ENCODE data around the gene TM4SF5. TPM values are rescaled to one million over a fixed set of nuclear protein-coding genes. Genes with fewer than 3 reads are reported as not detected.

The TM4SF5 gene
- polyA plus RNA-seq, 1 donor from 2014 or later = not detected

GRCh38 chr17:4790705-4791088, 19.0 kb downstream of the TM4SF5 start:
- no peaks in the 10 kb centered on the region for H4K20me1 ChIP-seq (ENCODE audit: insufficient read depth)
- TF ChIP-seq MXI1 (conservative IDR thresholded peaks at IDR 0.05; ENCODE audit: poor library complexity, severe bottlenecking) (no peak), RAD21 (conservative IDR thresholded peaks at IDR 0.05) (no peak)
- TF ChIP-seq, protein P1, sequence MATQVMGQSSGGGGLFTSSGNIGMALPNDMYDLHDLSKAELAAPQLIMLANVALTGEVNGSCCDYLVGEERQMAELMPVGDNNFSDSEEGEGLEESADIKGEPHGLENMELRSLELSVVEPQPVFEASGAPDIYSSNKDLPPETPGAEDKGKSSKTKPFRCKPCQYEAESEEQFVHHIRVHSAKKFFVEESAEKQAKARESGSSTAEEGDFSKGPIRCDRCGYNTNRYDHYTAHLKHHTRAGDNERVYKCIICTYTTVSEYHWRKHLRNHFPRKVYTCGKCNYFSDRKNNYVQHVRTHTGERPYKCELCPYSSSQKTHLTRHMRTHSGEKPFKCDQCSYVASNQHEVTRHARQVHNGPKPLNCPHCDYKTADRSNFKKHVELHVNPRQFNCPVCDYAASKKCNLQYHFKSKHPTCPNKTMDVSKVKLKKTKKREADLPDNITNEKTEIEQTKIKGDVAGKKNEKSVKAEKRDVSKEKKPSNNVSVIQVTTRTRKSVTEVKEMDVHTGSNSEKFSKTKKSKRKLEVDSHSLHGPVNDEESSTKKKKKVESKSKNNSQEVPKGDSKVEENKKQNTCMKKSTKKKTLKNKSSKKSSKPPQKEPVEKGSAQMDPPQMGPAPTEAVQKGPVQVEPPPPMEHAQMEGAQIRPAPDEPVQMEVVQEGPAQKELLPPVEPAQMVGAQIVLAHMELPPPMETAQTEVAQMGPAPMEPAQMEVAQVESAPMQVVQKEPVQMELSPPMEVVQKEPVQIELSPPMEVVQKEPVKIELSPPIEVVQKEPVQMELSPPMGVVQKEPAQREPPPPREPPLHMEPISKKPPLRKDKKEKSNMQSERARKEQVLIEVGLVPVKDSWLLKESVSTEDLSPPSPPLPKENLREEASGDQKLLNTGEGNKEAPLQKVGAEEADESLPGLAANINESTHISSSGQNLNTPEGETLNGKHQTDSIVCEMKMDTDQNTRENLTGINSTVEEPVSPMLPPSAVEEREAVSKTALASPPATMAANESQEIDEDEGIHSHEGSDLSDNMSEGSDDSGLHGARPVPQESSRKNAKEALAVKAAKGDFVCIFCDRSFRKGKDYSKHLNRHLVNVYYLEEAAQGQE (IDR thresholded peaks at IDR 0.05; ENCODE audit: borderline replicate concordance) = no peak
- TF ChIP-seq, protein P2, sequence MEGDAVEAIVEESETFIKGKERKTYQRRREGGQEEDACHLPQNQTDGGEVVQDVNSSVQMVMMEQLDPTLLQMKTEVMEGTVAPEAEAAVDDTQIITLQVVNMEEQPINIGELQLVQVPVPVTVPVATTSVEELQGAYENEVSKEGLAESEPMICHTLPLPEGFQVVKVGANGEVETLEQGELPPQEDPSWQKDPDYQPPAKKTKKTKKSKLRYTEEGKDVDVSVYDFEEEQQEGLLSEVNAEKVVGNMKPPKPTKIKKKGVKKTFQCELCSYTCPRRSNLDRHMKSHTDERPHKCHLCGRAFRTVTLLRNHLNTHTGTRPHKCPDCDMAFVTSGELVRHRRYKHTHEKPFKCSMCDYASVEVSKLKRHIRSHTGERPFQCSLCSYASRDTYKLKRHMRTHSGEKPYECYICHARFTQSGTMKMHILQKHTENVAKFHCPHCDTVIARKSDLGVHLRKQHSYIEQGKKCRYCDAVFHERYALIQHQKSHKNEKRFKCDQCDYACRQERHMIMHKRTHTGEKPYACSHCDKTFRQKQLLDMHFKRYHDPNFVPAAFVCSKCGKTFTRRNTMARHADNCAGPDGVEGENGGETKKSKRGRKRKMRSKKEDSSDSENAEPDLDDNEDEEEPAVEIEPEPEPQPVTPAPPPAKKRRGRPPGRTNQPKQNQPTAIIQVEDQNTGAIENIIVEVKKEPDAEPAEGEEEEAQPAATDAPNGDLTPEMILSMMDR (IDR thresholded peaks at IDR 0.05; ENCODE audit: poor library complexity, severe bottlenecking) = no peak
- peak overlapping the region; percentile 89 for H2AFZ ChIP-seq (ENCODE audit: low read depth, low read length)
- peak overlapping the region; percentile 41 for H3K4me2 ChIP-seq (ENCODE audit: low read length)
- H3K9ac ChIP-seq (ENCODE audit: low read length) = peak overlapping the region; percentile 88
- H3K27ac ChIP-seq (ENCODE audit: low read length) = peak overlapping the region; percentile 88
- H3K4me3 ChIP-seq (ENCODE audit: low read length) = peak overlapping the region; percentile 79
- no peaks in the 10 kb centered on the region for H3K27me3 ChIP-seq (ENCODE audit: insufficient read depth, low read depth, low read length)
- H3K9me2 ChIP-seq (ENCODE audit: insufficient read depth, low read length) = no peaks in the 10 kb centered on the region
- H3K36me3 ChIP-seq (ENCODE audit: insufficient read depth, low read length) = no peaks in the 10 kb centered on the region
- no peaks in the 10 kb centered on the region for H3K9me3 ChIP-seq (ENCODE audit: low read length)
- H3F3A ChIP-seq (ENCODE audit: insufficient read depth, low read length, poor library complexity, severe bottlenecking) = peaks cover 9% of the 10 kb centered on the region
- no peaks in the 10 kb centered on the region for H3K79me2 ChIP-seq (replicated peaks; ENCODE audit: insufficient read depth, low read length)

DNA sequence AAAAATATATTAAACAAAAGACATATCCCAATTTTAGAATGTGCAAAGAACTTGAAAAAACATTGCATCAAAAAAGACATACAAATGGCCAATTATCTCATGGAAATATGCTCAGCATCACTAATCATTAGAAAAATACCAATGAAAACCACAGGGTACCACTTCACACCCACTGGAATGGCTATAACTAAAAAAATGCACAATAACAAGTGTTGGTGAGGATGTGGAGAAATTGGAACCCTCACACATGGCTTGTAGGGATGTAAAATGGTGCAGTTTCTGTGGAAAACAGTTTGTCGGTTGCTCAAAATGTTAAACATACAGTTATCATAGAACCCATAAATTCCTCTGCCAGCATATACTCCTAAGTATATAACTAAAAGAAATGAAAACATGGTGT, 23.5 kb downstream of the TM4SF5 start:
- Histone ChIP-seq H3K27ac (ENCODE audit: low read length) (peak overlapping the region; percentile 84), H3K4me2 (ENCODE audit: low read length) (no peak overlapping the region), H2AFZ (ENCODE audit: low read depth, low read length) (no peak overlapping the region), H3F3A (ENCODE audit: insufficient read depth, low read length, poor library complexity, severe bottlenecking) (peaks cover 9% of the 10 kb centered on the region), H3K9me2 (ENCODE audit: insufficient read depth, low read length) (no peaks in the 10 kb centered on the region), H3K4me3 (ENCODE audit: low read length) (no peak overlapping the region), H3K9me3 (ENCODE audit: low read length) (no peaks in the 10 kb centered on the region), H4K20me1 (ENCODE audit: insufficient read depth) (no peaks in the 10 kb centered on the region), H3K36me3 (ENCODE audit: insufficient read depth, low read length) (no peaks in the 10 kb centered on the region), H3K27me3 (ENCODE audit: insufficient read depth, low read depth, low read length) (no peaks in the 10 kb centered on the region), H3K9ac (ENCODE audit: low read length) (no peak overlapping the region), H3K79me2 (replicated peaks; ENCODE audit: insufficient read depth, low read length) (peaks cover 14% of the 10 kb centered on the region)
- TF ChIP-seq POLR2AphosphoS5 (IDR thresholded peaks at IDR 0.05) = no peak
- no peak for TF ChIP-seq RAD21 (conservative IDR thresholded peaks at IDR 0.05)
- TF ChIP-seq TAF1 (IDR thresholded peaks at IDR 0.05; ENCODE audit: low read depth) = no peak
- TF ChIP-seq, protein P1 (IDR thresholded peaks at IDR 0.05; ENCODE audit: borderline replicate concordance) = no peak
- TF ChIP-seq, protein P2 (IDR thresholded peaks at IDR 0.05; ENCODE audit: poor library complexity, severe bottlenecking) = no peak
- no peak for TF ChIP-seq MXI1 (conservative IDR thresholded peaks at IDR 0.05; ENCODE audit: poor library complexity, severe bottlenecking)
- TF ChIP-seq EZH2 (IDR thresholded peaks at IDR 0.05; ENCODE audit: borderline replicate concordance, insufficient read depth, low read length, poor library complexity, severe bottlenecking) = no peak
- TF ChIP-seq SMC3 (conservative IDR thresholded peaks at IDR 0.05; ENCODE audit: poor library complexity) = no peak
